Activated CD4-positive, alpha-beta T cell treated with anti-CD3 and anti-CD28 coated beads, Interleukin-2, Interleukin-6, amounts not matched to agents 100 ng/mL and 50 ng/mL, durations not matched to agents 16 hours and 8 hours (primary cell): ENCODE results near the gene TC2N.
"Not testable (repeated sequence)": the region's sequence is repeated elsewhere in the genome, so short reads cannot be mapped to it uniquely, and the experiment has no call there.

Experiments used
- DNase-seq: peaks from one replicate; pipeline ENCODE4 v3.0.0-alpha.2; 2020

Gene TC2N

GRCh38 chr14:91751719-91752118 is 115.6 kb downstream of the TC2N start:
- no peak for DNase-seq

GRCh38 chr14:91750634-91751198 is 116.6 kb downstream of the TC2N start:
- no peak for DNase-seq

- no peak for DNase-seq
Measured at GRCh38 chr14:91749868-91750267, 117.5 kb downstream of the TC2N start.

DNA sequence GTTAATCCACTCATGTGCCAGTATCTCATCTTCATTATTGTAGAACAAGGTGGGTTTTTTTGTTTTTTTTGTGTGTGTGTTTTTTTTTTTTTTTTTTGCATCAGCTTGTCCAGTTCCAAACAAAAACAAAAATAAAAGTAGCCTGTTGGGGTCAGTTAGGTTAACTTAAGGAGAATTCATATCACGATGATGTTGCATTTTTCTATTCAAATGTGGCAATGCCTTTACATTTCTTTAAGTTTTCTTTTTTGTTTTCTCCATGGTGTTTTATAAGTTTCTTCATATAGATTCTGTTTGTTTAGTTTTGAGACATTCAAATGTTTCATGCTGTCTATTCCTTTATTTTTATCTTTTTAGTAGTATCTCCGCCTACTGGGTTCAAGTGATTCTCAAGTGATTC is 119.3 kb downstream of the TC2N start:
- no peak for DNase-seq

DNA sequence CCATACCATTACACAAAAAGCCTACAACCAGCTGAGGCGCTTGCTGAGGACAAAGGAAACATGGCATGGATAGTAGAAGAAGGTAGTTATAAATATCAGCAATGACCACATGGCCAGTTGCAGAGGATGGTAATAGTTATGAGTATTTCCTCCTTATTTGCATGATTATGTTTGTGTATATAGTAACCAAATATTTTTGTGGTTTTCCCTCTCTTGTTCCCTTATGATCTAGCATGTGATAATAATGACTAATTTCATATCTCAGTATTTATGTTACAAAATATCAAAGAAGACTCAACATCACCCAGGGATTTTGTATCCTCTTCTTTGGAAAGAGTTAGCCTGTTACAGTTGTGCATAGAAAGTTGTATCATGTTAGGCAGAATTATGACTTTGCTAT is 122.0 kb downstream of the TC2N start:
- no peak for DNase-seq

DNA sequence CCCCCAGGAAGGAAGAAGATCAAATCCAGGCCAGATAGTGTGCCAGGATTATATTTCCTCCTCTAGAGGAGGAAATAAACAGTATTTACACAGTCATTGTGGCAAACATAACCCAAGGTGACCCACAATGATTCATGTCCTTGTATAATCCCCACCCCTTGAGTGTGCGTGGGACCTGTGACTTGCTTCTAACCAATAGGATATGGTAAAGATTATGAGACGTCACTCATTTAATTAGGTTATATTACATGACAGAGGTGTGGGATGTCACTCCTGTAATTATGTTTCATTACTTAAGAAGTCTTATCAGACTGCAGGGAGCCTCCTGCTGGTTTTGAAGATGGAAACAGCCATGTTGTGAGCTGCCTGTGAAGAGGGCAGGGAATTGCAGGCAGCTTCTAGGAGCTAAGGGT is 123.3 kb downstream of the TC2N start:
- no peak for DNase-seq

- DNase-seq = no peak
Measured at GRCh38 chr14:91743305-91743653, 124.1 kb downstream of the TC2N start.

DNA sequence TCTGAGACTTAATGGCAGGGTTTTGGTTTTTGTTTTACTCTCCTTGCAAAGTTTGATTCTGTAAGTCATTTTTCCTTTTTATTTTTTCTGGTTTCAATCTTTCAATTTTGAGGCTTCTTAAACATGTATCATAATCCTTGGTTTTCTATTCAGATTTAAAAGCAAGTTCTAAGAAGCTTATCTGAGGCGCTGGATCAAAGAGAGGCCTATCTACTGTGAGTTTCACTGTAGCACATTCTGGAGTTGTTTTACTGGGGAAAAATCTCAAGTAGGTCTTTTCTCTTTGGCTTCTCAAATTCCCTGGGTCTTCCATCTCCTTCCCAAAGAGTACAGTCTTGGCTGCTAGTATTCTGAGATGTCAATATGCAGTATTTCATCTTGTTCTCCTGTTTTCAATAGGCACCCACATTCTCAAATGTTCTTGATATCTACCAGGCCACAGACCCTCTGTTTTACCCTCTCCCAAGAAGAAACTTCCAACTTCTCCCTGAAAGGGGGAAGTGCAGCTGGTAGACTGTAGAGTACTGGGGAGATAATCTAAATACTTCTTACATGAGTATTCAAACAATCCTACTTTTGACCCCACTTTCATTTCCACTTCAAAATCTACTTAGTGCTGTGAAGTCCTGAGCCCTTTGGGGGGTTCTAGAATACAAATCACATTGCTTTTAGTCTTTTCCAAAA is 124.6 kb downstream of the TC2N start:
- no peak for DNase-seq

GRCh38 chr14:91739867-91740266 is 127.5 kb downstream of the TC2N start:
- not testable (repeated sequence) for DNase-seq

DNA sequence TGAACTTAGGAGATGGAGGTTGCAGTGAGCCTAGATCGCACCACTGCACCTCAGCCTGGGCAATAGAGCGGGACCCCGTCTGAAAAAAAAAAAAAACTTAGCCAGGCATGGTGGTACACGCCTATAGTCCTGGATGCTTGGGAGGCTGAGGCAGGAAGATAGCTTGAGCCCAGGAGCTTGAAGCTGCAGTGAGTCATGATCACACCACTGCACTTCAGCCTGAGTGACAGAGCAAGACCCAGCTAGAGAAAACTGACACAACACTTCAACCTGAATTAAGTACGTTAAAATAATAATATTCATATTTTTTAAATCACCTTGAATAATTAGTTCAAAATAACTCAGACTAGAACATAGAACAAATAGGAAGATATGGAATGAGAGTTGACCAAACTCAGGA is 129.7 kb downstream of the TC2N start:
- DNase-seq = no peak

DNA sequence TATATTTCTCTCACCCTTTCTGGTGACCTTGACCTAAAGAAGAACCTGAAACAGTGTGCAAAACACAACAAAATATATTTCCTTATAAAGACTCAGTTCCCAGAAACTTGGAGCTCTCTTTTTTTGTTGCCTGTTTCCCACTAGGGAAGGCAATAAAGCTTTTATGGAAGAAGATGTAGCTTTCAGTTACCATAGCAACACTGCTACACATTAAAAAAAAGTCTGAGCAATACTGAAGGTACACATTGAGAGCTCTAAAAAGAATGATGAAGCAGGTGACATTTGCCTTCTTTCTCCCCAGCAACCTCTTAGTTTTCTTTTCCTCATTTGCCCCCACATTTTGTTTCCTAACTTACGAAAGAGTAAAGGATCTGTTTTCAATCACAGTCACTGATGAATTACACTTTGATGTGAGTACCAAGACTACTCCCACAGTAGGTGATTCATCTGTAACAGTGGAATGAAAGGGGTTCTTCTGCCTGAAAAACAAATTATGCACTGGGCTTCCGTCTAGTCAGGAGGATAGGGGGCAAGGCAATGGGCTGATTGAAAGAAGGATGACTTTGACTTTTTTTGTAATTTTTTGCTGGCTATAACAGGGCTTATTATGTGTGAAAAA is 134.4 kb downstream of the TC2N start:
- no peak for DNase-seq

DNA sequence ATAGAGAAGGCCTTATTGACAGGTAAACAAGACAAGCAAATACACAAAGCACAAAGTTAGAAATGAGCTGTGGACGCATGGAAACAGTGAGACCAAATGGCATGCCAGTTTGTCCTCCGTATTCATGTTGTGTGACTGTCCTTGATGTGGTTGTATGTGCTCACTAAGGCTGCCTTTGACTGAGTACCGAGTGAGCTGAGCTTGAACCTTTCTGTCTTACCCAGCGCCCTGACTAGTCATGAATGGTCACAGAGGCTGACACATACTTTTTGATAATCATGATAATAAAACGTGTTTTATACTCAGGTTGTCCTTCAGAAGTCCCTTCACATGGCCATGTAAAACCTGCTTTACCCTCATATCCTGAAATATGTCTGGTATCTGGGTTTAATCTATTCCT is 134.9 kb downstream of the TC2N start:
- no peak for DNase-seq

GRCh38 chr14:91731986-91732385 is 135.3 kb downstream of the TC2N start, which contains the start of gene CATSPERB:
CATSPERB (minus strand) TSS chr14:91732086; CDS start chr14:91729479, 2,607 bp downstream.
- no peak for DNase-seq

GRCh38 chr14:91731018-91731417 is 136.3 kb downstream of the TC2N start:
- no peak for DNase-seq

DNA sequence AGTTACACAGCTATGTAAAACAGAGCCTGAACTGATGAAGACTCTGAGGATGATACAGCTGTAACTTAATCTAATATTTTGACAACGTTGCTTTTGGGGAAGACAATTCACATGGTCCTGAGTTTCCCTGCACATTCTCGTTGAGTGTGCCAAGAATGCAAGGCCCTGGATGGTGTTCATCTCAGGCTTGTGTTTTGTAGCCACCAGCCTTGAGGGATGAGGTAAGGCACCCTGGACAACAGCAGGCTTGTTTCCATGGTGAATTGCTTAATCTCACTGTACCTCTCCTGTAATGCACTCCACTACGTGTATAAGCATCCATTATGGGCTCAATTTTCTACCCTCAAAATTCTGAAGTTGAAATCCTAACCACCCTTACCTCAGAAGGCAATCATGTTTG is 137.6 kb downstream of the TC2N start:
- no peak for DNase-seq
